Gastroesophageal sphincter (tissue), 4 donors: ENCODE data around the gene KRTAP24-1. TPM values are rescaled to one million over a fixed set of nuclear protein-coding genes. Genes with fewer than 3 reads are reported as not detected.

Experiments used
- ATAC-seq: fragments of 150-250 bp; one replicate; pipeline ENCODE4 v1.9.1; 2016; ENCODE audit warnings: mild to moderate bottlenecking, moderate library complexity
- H3K27ac ChIP-seq, 4 donors: fragments of 200-600 bp; sonication (generic) in 3 of 4; 1 replicate in 3 of 4; 2 replicates in 1 of 4; pipeline ENCODE4 v1.5.1; 2016 to 2019
- H3K27me3 ChIP-seq: fragments of 200-600 bp; sonication (generic); one replicate; pipeline ENCODE4 v1.5.1; 2019
- H3K36me3 ChIP-seq, 2 donors: fragments of 200-600 bp; sonication (generic); one replicate each; pipeline ENCODE4 v1.5.1; 2019; ENCODE audit warnings: control low read depth in 1 of 2
- H3K4me1 ChIP-seq, 3 donors: fragments of 200-600 bp; sonication (generic); 1 replicate in 2 of 3; 2 replicates in 1 of 3; pipeline ENCODE4 v1.5.1; 2016 to 2019; ENCODE audit warnings: control low read depth in 2 of 3
- H3K4me3 ChIP-seq, 2 donors: fragments of 200-600 bp; sonication (generic); one replicate each; pipeline ENCODE4 v1.5.1; 2019; ENCODE audit warnings: mild to moderate bottlenecking in 1 of 2, moderate library complexity in 1 of 2
- H3K9me3 ChIP-seq, 3 donors: fragments of 200-600 bp; sonication (generic); one replicate each; pipeline ENCODE4 v1.5.1; 2017 to 2019; ENCODE audit warnings: control low read depth in 2 of 3
- EP300 ChIP-seq: sonication (generic); formaldehyde crosslinking; IDR thresholded peaks from one replicate; pipeline ENCODE4 v1.6.1; 2017; ENCODE audit warnings: antibody characterized with exemption, mild to moderate bottlenecking
- POLR2A ChIP-seq, 2 donors: fragments of 450-650 bp; IDR thresholded peaks; one replicate each; pipeline ENCODE4 v1.6.1; 2017; ENCODE audit warnings: antibody characterized with exemption in 2 of 2, mild to moderate bottlenecking in 2 of 2, moderate library complexity in 1 of 2
- POLR2AphosphoS5 ChIP-seq: sonication (generic); formaldehyde crosslinking; IDR thresholded peaks from one replicate; pipeline ENCODE4 v1.6.1; 2017; ENCODE audit warnings: antibody characterized with exemption
- WGBS, 2 donors: methylation state at CpG; one replicate each; pipeline ENCODE4 v1.1.5; 2018; ENCODE audit warnings: low coverage in 1 of 2; 5-methylcytosine and 5-hydroxymethylcytosine counted together
- total RNA-seq, 4 donors: library from RNA; depleted of rRNA; stranded (reverse); fragments of >200 nt; gene quantifications; one replicate each; pipeline ENCODE4 v1.1.0, GENCODE V29; 2016
- TF ChIP-seq, protein P1 (sequence below), 4 experiments: fragments of 200-600 bp in 2 of 4; fragments of 450-650 bp in 2 of 4; sonication (generic) in 1 of 4; IDR thresholded peaks; one replicate each; pipeline ENCODE4 v1.5.1; 2017 to 2019; ENCODE audit warnings: antibody characterized with exemption in 4 of 4, mild to moderate bottlenecking in 2 of 4, moderate library complexity in 2 of 4

KRTAP24-1 gene
- total RNA-seq, 4 donors from 2014 or later, result not detected

DNA sequence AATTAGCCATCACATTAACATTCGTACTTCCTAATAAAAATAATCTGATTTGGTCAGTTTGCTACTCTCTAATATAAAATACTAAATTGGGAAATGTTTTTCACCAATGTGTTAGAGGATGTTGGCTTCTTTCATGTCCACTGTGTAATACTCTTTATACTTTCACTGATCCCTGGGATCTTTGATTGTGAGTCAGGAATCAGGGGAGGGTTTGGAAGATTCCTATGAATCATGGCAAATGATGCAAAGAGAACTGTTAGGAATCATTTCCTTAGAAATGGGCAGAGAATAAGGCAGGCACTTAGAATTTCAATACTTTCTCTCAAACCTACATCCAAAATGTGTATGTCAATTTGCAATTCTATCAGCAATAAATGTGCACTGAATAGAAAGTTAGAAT is 31.0 kb downstream of the KRTAP24-1 start:
- Histone ChIP-seq H3K27ac (no peak overlapping the region), H3K9me3 (no peaks in the 10 kb centered on the region), H3K36me3 (no peaks in the 10 kb centered on the region), H3K4me1 (no peaks in the 10 kb centered on the region), H3K27me3 (no peaks in the 10 kb centered on the region), H3K4me3 (no peak overlapping the region)
- TF ChIP-seq POLR2AphosphoS5 (no peak), POLR2A (IDR thresholded peaks at IDR 0.05) (no peak), EP300 (no peak)
- TF ChIP-seq, protein P1, sequence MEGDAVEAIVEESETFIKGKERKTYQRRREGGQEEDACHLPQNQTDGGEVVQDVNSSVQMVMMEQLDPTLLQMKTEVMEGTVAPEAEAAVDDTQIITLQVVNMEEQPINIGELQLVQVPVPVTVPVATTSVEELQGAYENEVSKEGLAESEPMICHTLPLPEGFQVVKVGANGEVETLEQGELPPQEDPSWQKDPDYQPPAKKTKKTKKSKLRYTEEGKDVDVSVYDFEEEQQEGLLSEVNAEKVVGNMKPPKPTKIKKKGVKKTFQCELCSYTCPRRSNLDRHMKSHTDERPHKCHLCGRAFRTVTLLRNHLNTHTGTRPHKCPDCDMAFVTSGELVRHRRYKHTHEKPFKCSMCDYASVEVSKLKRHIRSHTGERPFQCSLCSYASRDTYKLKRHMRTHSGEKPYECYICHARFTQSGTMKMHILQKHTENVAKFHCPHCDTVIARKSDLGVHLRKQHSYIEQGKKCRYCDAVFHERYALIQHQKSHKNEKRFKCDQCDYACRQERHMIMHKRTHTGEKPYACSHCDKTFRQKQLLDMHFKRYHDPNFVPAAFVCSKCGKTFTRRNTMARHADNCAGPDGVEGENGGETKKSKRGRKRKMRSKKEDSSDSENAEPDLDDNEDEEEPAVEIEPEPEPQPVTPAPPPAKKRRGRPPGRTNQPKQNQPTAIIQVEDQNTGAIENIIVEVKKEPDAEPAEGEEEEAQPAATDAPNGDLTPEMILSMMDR (IDR thresholded peaks at IDR 0.05), result no peak
- no peak for ATAC-seq
- 71 to 100% methylated on average over 1 of the region's 1 CpG for WGBS, 2 donors

DNA sequence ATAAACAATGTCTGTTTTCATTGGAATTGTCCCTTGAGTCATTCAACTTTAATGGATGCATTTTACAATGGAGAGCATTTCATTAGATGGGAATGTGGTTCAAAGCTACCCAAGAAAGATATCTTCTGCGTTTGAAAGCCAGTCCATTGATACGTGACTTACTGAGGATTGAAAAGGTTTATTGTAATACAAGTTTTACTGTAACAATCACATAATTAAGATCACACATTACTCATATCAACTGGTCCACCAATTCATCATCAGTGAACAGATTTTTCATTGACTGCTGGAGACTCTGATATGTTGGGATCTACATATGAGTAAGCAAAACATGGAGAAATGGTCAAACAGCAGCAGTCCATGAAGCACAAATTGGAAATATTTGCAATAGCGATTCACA is 32.8 kb downstream of the KRTAP24-1 start:
- no peaks in the 10 kb centered on the region for H3K36me3 ChIP-seq
- TF ChIP-seq EP300, result no peak
- TF ChIP-seq, protein P1 (IDR thresholded peaks at IDR 0.05), result no peak
- no peak for TF ChIP-seq POLR2A (IDR thresholded peaks at IDR 0.05)
- no peak for TF ChIP-seq POLR2AphosphoS5
- no peaks in the 10 kb centered on the region for H3K4me1 ChIP-seq
- ATAC-seq, result no peak
- no peaks in the 10 kb centered on the region for H3K9me3 ChIP-seq
- 55 to 84% methylated on average over 3 of the region's 3 CpGs for WGBS, 2 donors
- no peak overlapping the region for H3K4me3 ChIP-seq
- no peak overlapping the region for H3K27ac ChIP-seq
- no peaks in the 10 kb centered on the region for H3K27me3 ChIP-seq

DNA sequence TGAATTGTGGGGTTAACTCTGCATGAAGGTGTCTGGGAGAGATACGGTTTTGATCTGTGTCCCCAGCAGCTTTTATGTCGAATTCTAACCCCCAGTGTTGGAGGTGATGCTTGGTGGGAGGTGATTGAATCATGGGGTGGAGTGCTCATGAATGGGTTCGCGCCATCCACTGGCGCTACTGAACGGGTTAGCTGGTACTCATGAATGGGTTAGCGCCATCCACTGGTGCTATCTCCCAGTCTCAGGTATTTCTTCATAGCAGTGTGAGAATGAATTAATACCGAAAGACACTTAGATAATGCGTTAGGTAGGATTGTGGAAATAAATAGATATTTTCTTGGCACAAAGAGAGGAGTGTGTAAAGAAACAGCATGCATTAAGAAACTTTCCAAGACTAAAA is 33.9 kb downstream of the KRTAP24-1 start:
- Histone ChIP-seq H3K27me3 (no peaks in the 10 kb centered on the region), H3K4me3 (no peak overlapping the region), H3K4me1 (no peaks in the 10 kb centered on the region), H3K9me3 (no peaks in the 10 kb centered on the region), H3K36me3 (no peaks in the 10 kb centered on the region), H3K27ac (no peak overlapping the region)
- no peak for ATAC-seq
- 64 to 100% methylated on average over 2 to 9 of the region's 9 CpGs for WGBS, 2 donors
- TF ChIP-seq POLR2AphosphoS5, result no peak
- TF ChIP-seq EP300, result no peak
- TF ChIP-seq, protein P1 (IDR thresholded peaks at IDR 0.05), result no peak
- TF ChIP-seq POLR2A (IDR thresholded peaks at IDR 0.05), result no peak

DNA sequence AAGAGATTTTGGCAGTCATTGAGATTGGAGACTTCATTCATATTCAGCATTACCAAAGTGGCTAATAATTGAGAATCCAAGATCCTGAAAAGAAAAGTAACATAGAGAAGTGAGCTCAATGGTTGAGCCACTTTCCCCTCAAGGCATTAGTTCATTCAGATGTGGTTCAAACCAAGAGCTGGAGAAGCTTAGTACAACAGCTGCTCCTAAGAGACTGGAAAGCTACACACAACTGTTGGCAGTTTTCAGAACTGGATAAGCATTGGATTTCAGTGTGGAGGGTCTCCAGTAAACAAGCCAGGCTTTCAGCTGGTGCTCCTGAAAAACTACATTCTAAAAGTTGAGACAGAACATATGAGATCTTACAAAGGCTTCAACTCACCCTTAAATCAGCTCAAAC is 37.7 kb downstream of the KRTAP24-1 start:
- Histone ChIP-seq H3K4me1 (no peaks in the 10 kb centered on the region), H3K27me3 (no peaks in the 10 kb centered on the region), H3K36me3 (no peaks in the 10 kb centered on the region), H3K4me3 (no peak overlapping the region), H3K9me3 (no peaks in the 10 kb centered on the region), H3K27ac (no peak overlapping the region)
- TF ChIP-seq, protein P1 (IDR thresholded peaks at IDR 0.05), result no peak
- TF ChIP-seq POLR2A (IDR thresholded peaks at IDR 0.05), result no peak
- no peak for TF ChIP-seq EP300
- no peak for ATAC-seq

DNA sequence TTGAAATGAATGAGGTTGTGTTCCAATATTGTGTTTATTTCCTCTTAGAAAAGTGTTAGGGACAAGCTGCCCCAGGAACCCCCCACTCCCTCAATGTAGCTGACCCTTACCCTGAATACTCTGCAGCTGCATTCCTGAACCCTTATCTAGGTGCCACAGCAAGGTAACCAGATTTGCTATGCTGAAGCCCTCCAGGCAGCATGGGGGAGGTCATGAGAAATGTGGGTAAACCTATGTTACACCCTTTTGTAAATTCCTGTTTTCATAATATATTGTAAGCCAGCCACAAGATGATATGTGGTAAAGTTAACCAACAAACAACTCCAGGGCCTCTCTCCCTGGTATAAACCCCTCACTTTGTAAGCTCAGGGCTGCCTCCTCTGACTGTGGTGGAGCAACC is 39.1 kb downstream of the KRTAP24-1 start:
- H3K4me3 ChIP-seq, result no peak overlapping the region
- no peak overlapping the region for H3K27ac ChIP-seq
- no peak for ATAC-seq

More for the DNA sequence above, 39.1 kb downstream of the KRTAP24-1 start:
- Histone ChIP-seq H3K27me3 (no peaks in the 10 kb centered on the region), H3K9me3 (no peaks in the 10 kb centered on the region), H3K36me3 (no peaks in the 10 kb centered on the region), H3K4me1 (no peaks in the 10 kb centered on the region)
- TF ChIP-seq, protein P1 (IDR thresholded peaks at IDR 0.05), result no peak
- no peak for TF ChIP-seq POLR2AphosphoS5
- no peak for TF ChIP-seq EP300
- TF ChIP-seq POLR2A (IDR thresholded peaks at IDR 0.05), result no peak
